SK-N-SH (cell line): ENCODE results near the gene IQUB. TPM values are rescaled to one million over a fixed set of nuclear protein-coding genes. Genes with fewer than 3 reads are reported as not detected.

Experiments used
- CTCF ChIA-PET: fragments of 300-600, 350-600 bp; formaldehyde crosslinking; extraction: SDS; loops from one replicate; lab custom pipeline; 2021; lab: Yijun Ruan, JAX
- POLR2A ChIA-PET: fragments of 350-600 bp; sonication (Branson Sonifier 250); formaldehyde crosslinking; extraction: SDS; loops from one replicate; lab custom pipeline; 2020; ENCODE audit warnings: antibody characterized with exemption, inconsistent platforms; lab: Yijun Ruan, JAX
- DNase-seq: peaks from one replicate; pipeline ENCODE4 v3.0.0; 2012
- H2AFZ ChIP-seq: fragments of 200-600 bp; sonication (generic); 2 replicates; pipeline ENCODE4 v1.8.1; 2016; ENCODE audit warnings: antibody characterized with exemption, mild to moderate bottlenecking, low read depth
- H3F3A ChIP-seq: fragments of 200-600 bp; sonication (generic); replicated peaks from 2 replicates; pipeline ENCODE3; 2016; ENCODE audit warnings: antibody characterized with exemption, mild to moderate bottlenecking; ENCODE audit not compliant: insufficient read depth
- H3K27ac ChIP-seq, 2 experiments: fragments of 200-500 bp in 1 of 2; fragments of 200-600 bp in 1 of 2; sonication (Bioruptor generic) in 1 of 2; sonication (generic), shearing (Covaris generic) in 1 of 2; 2 replicates each; pipeline versions ENCODE4 v1.5.1 to v1.6.1; 2014 to 2016; ENCODE audit warnings: low read depth in 2 of 2, inconsistent platforms in 1 of 2, low read length in 1 of 2, mild to moderate bottlenecking in 1 of 2, mixed read lengths in 1 of 2
- H3K27me3 ChIP-seq: fragments of 200-600 bp; sonication (generic), shearing (Covaris generic); 2 replicates; pipeline ENCODE4 v1.6.1; 2016; ENCODE audit warnings: mixed run types; ENCODE audit not compliant: insufficient read depth
- H3K36me3 ChIP-seq, 2 experiments: fragments of 200-500 bp in 1 of 2; fragments of 200-600 bp in 1 of 2; sonication (Bioruptor generic) in 1 of 2; sonication (generic) in 1 of 2; replicated peaks in 1 of 2; 2 replicates each; pipeline versions ENCODE3 to v1.5.1; 2014 to 2016; ENCODE audit warnings: low read length in 1 of 2, mild to moderate bottlenecking in 1 of 2; ENCODE audit not compliant: insufficient read depth in 2 of 2, control insufficient read depth in 1 of 2
- H3K4me1 ChIP-seq, 2 experiments: fragments of 200-500 bp in 1 of 2; fragments of 200-600 bp in 1 of 2; sonication (Bioruptor generic) in 1 of 2; sonication (generic), shearing (Covaris generic) in 1 of 2; 2 replicates each; pipeline versions ENCODE4 v1.5.1 to v1.6.1; 2014 to 2016; ENCODE audit warnings: low read depth in 1 of 2, low read length in 1 of 2, mixed run types in 1 of 2; ENCODE audit not compliant: insufficient read depth in 2 of 2, control insufficient read depth in 1 of 2
- H3K4me2 ChIP-seq: fragments of 200-600 bp; sonication (generic), shearing (Covaris generic); 2 replicates; pipeline ENCODE4 v1.6.1; 2017; ENCODE audit warnings: mixed run types
- H3K4me3 ChIP-seq, 2 experiments: fragments of 200-500 bp in 1 of 2; fragments of 200-600 bp in 1 of 2; sonication (Bioruptor generic) in 1 of 2; sonication (generic), shearing (Covaris generic) in 1 of 2; 2 replicates each; pipeline versions ENCODE4 v1.5.1 to v1.8.1; 2014 to 2016; ENCODE audit warnings: low read depth in 2 of 2, inconsistent platforms in 1 of 2, low read length in 1 of 2, mild to moderate bottlenecking in 1 of 2, mixed read lengths in 1 of 2, moderate library complexity in 1 of 2
- H3K79me2 ChIP-seq: fragments of 200-600 bp; sonication (generic); 2 replicates; pipeline ENCODE4 v1.8.1; 2017; ENCODE audit warnings: mild to moderate bottlenecking; ENCODE audit not compliant: insufficient read depth
- H3K9ac ChIP-seq: fragments of 200-600 bp; sonication (generic); 2 replicates; pipeline ENCODE4 v1.6.1; 2017; ENCODE audit warnings: mixed run types
- H3K9me2 ChIP-seq: fragments of 200-600 bp; sonication (generic); 2 replicates; pipeline ENCODE4 v1.6.1; 2017; ENCODE audit warnings: mixed run types
- H3K9me3 ChIP-seq: fragments of 200-600 bp; sonication (generic); 2 replicates; pipeline ENCODE4 v1.6.1; 2017; ENCODE audit warnings: mixed run types, mild to moderate bottlenecking, moderate library complexity
- H4K20me1 ChIP-seq: fragments of 200-600 bp; sonication (generic); 2 replicates; pipeline ENCODE4 v1.6.1; 2017; ENCODE audit warnings: mild to moderate bottlenecking, mixed run types; ENCODE audit not compliant: insufficient read depth
- CHD2 ChIP-seq: fragments of 150-350 bp; IDR thresholded peaks from 2 replicates; pipeline ENCODE4 v1.6.1; 2018; ENCODE audit warnings: low read length; ENCODE audit not compliant: partially characterized antibody
- CTCF ChIP-seq: fragments of 200-600 bp; sonication (generic); IDR thresholded peaks from 2 replicates; pipeline ENCODE4 v1.6.1; 2017; ENCODE audit warnings: antibody characterized with exemption, mild to moderate bottlenecking, moderate library complexity
- ELF1 ChIP-seq: IDR thresholded peaks from 2 replicates; pipeline ENCODE4 v1.4.0; 2012
- EP300 ChIP-seq, 2 experiments: IDR thresholded peaks; 2 replicates each; pipeline versions ENCODE4 v1.4.0 to v1.6.1; 2012; ENCODE audit warnings: borderline replicate concordance in 1 of 2, low read depth in 1 of 2, low read length in 1 of 2
- EZH2phosphoT487 ChIP-seq: fragments of 200-600 bp; sonication (generic); IDR thresholded peaks from 2 replicates; pipeline ENCODE4 v1.6.1; 2017; ENCODE audit warnings: low read depth, mixed run types, mild to moderate bottlenecking, antibody characterized with exemption, moderate library complexity, borderline replicate concordance
- FOXJ3 ChIP-seq: sonication (generic); formaldehyde crosslinking; IDR thresholded peaks from 2 replicates; pipeline ENCODE4 v1.5.1; 2020; ENCODE audit warnings: mild to moderate bottlenecking, missing genetic modification reagents
- FOXM1 ChIP-seq: IDR thresholded peaks from 2 replicates; pipeline ENCODE4 v1.4.0; 2012; ENCODE audit warnings: low read depth, mild to moderate bottlenecking
- GABPA ChIP-seq: IDR thresholded peaks from 2 replicates; pipeline ENCODE4 v1.4.0; 2012; ENCODE audit warnings: low read depth, mild to moderate bottlenecking
- IRF3 ChIP-seq: fragments of 150-350 bp; IDR thresholded peaks from 2 replicates; pipeline ENCODE4 v1.6.1; 2016; ENCODE audit warnings: mild to moderate bottlenecking, low read depth, low read length
- JUND ChIP-seq: IDR thresholded peaks from 2 replicates; pipeline ENCODE4 v1.4.0; 2012
- MAX ChIP-seq: IDR thresholded peaks from 2 replicates; pipeline ENCODE4 v1.4.0; 2012; ENCODE audit warnings: low read depth
- MXI1 ChIP-seq: IDR thresholded peaks from 2 replicates; pipeline ENCODE4 v1.6.1; 2012; ENCODE audit warnings: mild to moderate bottlenecking, low read depth, low read length, improper control_type of control experiment
- NFIC ChIP-seq: IDR thresholded peaks from 2 replicates; pipeline ENCODE4 v1.4.0; 2012; ENCODE audit warnings: borderline replicate concordance
- NRF1 ChIP-seq: IDR thresholded peaks from 2 replicates; pipeline ENCODE4 v1.6.1; 2012; ENCODE audit warnings: low read depth, mild to moderate bottlenecking, low read length
- RAD21 ChIP-seq: IDR thresholded peaks from 2 replicates; pipeline ENCODE4 v1.6.1; 2012; ENCODE audit warnings: mild to moderate bottlenecking, low read length
- RFX5 ChIP-seq: IDR thresholded peaks from 2 replicates; pipeline ENCODE4 v1.6.1; 2012; ENCODE audit warnings: mild to moderate bottlenecking, improper control_type of control experiment, low read length
- RXRA ChIP-seq: IDR thresholded peaks from 2 replicates; pipeline ENCODE4 v1.4.0; 2012; ENCODE audit warnings: low read depth, mild to moderate bottlenecking, borderline replicate concordance
- SMC3 ChIP-seq: IDR thresholded peaks from 2 replicates; pipeline ENCODE4 v1.6.1; 2012; ENCODE audit warnings: low read depth, low read length, improper control_type of control experiment
- TAF1 ChIP-seq: IDR thresholded peaks from 2 replicates; pipeline ENCODE4 v1.6.1; 2012; ENCODE audit warnings: low read depth, mild to moderate bottlenecking, low read length, moderate library complexity, borderline replicate concordance
- TCF12 ChIP-seq: IDR thresholded peaks from 2 replicates; pipeline ENCODE4 v1.4.0; 2012
- TEAD4 ChIP-seq: IDR thresholded peaks from 2 replicates; pipeline ENCODE4 v1.4.0; 2012; ENCODE audit warnings: mild to moderate bottlenecking, borderline replicate concordance; ENCODE audit not compliant: insufficient read depth
- YY1 ChIP-seq: IDR thresholded peaks from 2 replicates; pipeline ENCODE4 v1.4.0; 2012; ENCODE audit warnings: low read depth, mild to moderate bottlenecking
- WGBS: methylation state at CpG from one replicate; pipeline ENCODE4 v1.1.6; 2017; ENCODE audit warnings: low lambda C conversion rate; 5-methylcytosine and 5-hydroxymethylcytosine counted together
- polyA plus RNA-seq, 3 experiments: library from polyadenylated mRNA; depleted of rRNA; stranded (reverse); fragments of >200 nt; gene quantifications; 2 replicates each; pipeline ENCODE4 v1.2.3, GENCODE V29; 2012

IQUB gene
- polyA plus RNA-seq, 1 of the 3 experiments (the other 2 are of a cell fraction): 0.10 TPM

- Histone ChIP-seq H3K9me3 (no peaks in the 10 kb centered on the region), H3K4me2 (no peak overlapping the region), H3K4me1 (no peaks in the 10 kb centered on the region; a peak in 1 of 4 replicates), H4K20me1 (no peaks in the 10 kb centered on the region), H3K27me3 (peaks cover 13% of the 10 kb centered on the region; the same call in 1 of the 2 replicates), H3K9me2 (no peaks in the 10 kb centered on the region), H3K9ac (no peak overlapping the region), H3K4me3 (no peak overlapping the region), H3F3A (no peaks in the 10 kb centered on the region), H3K79me2 (no peaks in the 10 kb centered on the region), H3K27ac (no peak overlapping the region), H2AFZ (no peak overlapping the region), H3K36me3 (no peaks in the 10 kb centered on the region)
- TF ChIP-seq ELF1 (no peak), EP300 (IDR thresholded peaks at IDR 0.05; ENCODE audit: borderline replicate concordance in 1 of 2, low read depth in 1 of 2, low read length in 1 of 2) (no peak), NFIC (no peak), RAD21 (no peak), NRF1 (no peak), JUND (no peak), MXI1 (no peak), RFX5 (no peak), MAX (no peak)
- no peak for DNase-seq
- POLR2A ChIA-PET: no interaction called here
- CTCF ChIA-PET: interaction anchor here (0.6 to 1.4 kb wide), 2 partner anchors 224 to 430 kb away, joined by 3 to 6 read pairs; no protein-coding TSS in a partner anchor
- 78% methylated on average over 3 of the region's 3 CpGs for WGBS
Observed at GRCh38 chr7:123573341-123573740, 38.9 kb upstream of the IQUB start.

GRCh38 chr7:123571684-123572083 lies 37.3 kb upstream of the IQUB start:
- Histone ChIP-seq H3K27ac (no peak overlapping the region), H3K9me3 (no peaks in the 10 kb centered on the region), H3K9ac (no peak overlapping the region), H3K4me3 (no peak overlapping the region), H3K4me1 (no peaks in the 10 kb centered on the region; a peak in 1 of 4 replicates), H3F3A (no peaks in the 10 kb centered on the region), H3K27me3 (0 out of 2 replicates have a peak, but pooled peaks cover 3% of the 10 kb centered on the region), H3K79me2 (no peaks in the 10 kb centered on the region), H3K9me2 (no peaks in the 10 kb centered on the region), H4K20me1 (no peaks in the 10 kb centered on the region), H2AFZ (no peak overlapping the region), H3K36me3 (no peaks in the 10 kb centered on the region), H3K4me2 (no peak overlapping the region)
- ChIA-PET POLR2A (no interaction called here), CTCF (interaction anchor here (3.1 kb wide), 1 partner anchor 9 kb away, joined by 16 read pairs; no protein-coding TSS in a partner anchor)
- 68% methylated on average over 1 of the region's 1 CpG for WGBS
- DNase-seq: no peak
- TF ChIP-seq EP300 (IDR thresholded peaks at IDR 0.05; ENCODE audit: borderline replicate concordance in 1 of 2, low read depth in 1 of 2, low read length in 1 of 2) (no peak), GABPA (no peak), EZH2phosphoT487 (no peak), TCF12 (no peak), NFIC (no peak), CTCF (no peak), IRF3 (no peak), YY1 (no peak), RXRA (no peak), SMC3 (no peak), FOXM1 (no peak), TEAD4 (no peak), FOXJ3 (no peak), TAF1 (no peak), NRF1 (no peak), MAX (no peak), CHD2 (no peak)
- TF ChIP-seq, all 33 proteins: peak for 0
